ENCODE measurements around the gene LGALS7. TPM values are rescaled to one million over a fixed set of nuclear protein-coding genes. Genes with fewer than 3 reads are reported as not detected.

Gene LGALS7
- total and polyA plus RNA-seq, 2 of the 8 experiments (the other 6 are each of a cell fraction or from before 2014, with no cell fraction given): 0.32 TPM; not detected in 1

GRCh38 chr19:38813323-38813722 is 40.0 kb upstream of the LGALS7 start (continued):
- TF ChIP-seq JUN (IDR thresholded peaks at IDR 0.05; ENCODE audit: low read depth, low read length) (no peak), CHD7 (IDR thresholded peaks at IDR 0.05; ENCODE audit: insufficient replicate concordance, low read length) (no peak), ASH2L (IDR thresholded peaks at IDR 0.05; ENCODE audit: low read length) (no peak)

Measured in H1 (cell line).